ENCODE results near the gene TMEM140.
"Not testable (repeated sequence)": the region's sequence is repeated elsewhere in the genome, so short reads cannot be mapped to it uniquely, and the experiment has no call there.

TMEM140 gene

DNA sequence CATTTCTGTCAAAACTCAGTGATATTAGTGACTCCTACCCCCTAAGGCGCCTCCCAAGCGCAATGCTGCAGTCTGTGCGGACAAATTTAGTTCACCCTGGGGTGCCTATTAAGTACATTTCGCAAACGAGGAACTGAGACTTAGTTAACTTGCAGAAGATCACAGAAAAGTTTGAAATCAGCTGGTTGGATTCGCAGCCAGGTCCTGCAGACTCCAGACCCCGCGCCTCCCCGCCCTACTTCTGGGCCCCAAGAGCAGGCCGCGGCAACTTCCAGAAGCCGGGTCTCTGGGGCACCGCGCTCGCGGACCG is 22.0 kb downstream of the TMEM140 start:
- TF ChIP-seq, protein P1, sequence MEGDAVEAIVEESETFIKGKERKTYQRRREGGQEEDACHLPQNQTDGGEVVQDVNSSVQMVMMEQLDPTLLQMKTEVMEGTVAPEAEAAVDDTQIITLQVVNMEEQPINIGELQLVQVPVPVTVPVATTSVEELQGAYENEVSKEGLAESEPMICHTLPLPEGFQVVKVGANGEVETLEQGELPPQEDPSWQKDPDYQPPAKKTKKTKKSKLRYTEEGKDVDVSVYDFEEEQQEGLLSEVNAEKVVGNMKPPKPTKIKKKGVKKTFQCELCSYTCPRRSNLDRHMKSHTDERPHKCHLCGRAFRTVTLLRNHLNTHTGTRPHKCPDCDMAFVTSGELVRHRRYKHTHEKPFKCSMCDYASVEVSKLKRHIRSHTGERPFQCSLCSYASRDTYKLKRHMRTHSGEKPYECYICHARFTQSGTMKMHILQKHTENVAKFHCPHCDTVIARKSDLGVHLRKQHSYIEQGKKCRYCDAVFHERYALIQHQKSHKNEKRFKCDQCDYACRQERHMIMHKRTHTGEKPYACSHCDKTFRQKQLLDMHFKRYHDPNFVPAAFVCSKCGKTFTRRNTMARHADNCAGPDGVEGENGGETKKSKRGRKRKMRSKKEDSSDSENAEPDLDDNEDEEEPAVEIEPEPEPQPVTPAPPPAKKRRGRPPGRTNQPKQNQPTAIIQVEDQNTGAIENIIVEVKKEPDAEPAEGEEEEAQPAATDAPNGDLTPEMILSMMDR (IDR thresholded peaks at IDR 0.05; ENCODE audit: control extremely low read depth, extremely low read depth, low read depth, missing control alignments), result no peak
- ChIA-PET POLR2A (interaction anchor here (1.2 kb wide), 1 partner anchor 22 kb away, joined by 3 read pairs; the partner anchor contains the start of gene TMEM140), CTCF (interaction anchor here (0.8 to 5.0 kb wide), 20 partner anchors 9 to 540 kb away, joined by 3 to 40 read pairs (median 10); partner anchors contain the start of genes AGBL3 and TMEM140)
- no peak for DNase-seq (ENCODE audit: extremely low spot score)

DNA sequence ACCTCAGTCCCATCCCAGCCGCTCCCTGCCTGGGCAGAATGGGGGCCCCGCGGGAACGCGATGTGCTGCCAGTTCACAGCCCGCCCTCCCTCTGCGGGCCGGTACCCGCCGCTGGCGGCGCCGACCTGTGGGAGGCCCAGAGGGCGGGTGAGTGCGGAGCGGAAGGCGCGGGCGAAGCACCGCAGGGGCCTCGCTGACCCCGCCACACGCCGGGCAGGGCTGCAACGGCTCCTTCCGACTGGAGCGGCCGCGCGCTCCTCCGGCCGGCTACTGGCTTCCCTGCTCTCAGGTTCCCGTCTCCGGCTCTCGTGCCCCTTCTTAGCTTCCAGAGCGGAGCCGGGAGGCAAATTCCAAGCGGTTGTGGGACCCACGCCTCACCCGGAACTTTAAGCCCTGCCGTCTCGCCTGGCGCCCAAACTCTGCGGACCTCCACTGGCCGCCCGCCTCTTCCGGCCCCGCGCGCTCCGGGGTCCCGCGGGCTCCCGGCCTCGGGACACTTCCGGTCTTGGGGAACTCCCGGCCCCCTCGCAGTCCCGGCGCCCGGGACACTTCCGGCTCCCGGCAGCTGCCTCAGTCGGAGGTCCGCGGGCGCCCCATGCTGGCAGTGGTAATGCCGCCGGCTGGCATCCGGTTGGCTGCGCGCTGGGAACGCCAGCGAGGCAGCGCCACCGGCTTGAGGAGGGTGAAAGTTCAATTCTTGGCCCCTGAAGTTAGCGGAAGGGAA is 22.6 kb downstream of the TMEM140 start, which contains the start of gene CYREN:
CYREN (minus strand) TSS at position 434 of the 724 bp plus-strand sequence. CDS start 1,785 bp downstream, outside the sequence.
- DNase-seq (ENCODE audit: extremely low spot score), result peak; percentile 90
- ChIA-PET POLR2A (interaction anchor here (1.0 to 1.3 kb wide), 3 partner anchors 9 to 23 kb away, joined by 3 to 4 read pairs (median 3); partner anchors contain the start of gene TMEM140), CTCF (interaction anchor here (0.9 to 5.0 kb wide), 21 partner anchors 9 to 540 kb away, joined by 3 to 40 read pairs (median 9); partner anchors contain the start of genes AGBL3 and TMEM140)
- TF ChIP-seq, protein P1 (IDR thresholded peaks at IDR 0.05; ENCODE audit: control extremely low read depth, extremely low read depth, low read depth, missing control alignments), result peak; percentile 86

DNA sequence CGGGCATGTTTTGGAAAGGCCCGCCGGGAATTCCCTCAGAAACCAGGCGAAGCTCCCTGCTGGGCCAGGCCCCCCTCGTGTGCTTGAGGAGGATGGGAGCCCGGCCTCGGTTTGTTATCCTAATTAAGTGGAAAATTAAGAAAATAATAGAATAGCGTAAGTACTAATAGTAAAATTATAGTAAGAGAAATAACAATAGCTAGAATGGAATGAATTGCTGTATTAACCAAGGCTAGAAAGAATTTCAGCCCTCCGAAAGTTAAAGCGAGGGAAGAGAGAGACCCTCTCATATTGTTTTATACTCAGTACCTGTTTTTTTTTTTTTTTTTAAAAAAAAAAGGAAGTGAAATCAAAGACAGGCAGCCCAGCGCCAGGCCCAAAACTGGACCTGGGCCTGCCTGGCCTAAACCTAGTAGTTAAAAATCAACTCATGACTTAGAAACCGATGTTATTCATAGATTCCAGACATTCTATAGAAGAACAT is 23.2 kb downstream of the TMEM140 start:
- DNase-seq (ENCODE audit: extremely low spot score), result not testable (repeated sequence)
- ChIA-PET CTCF (interaction anchor here (1.0 to 5.0 kb wide), 17 partner anchors 8 to 541 kb away, joined by 3 to 40 read pairs (median 12); partner anchors contain the start of genes AGBL3 and TMEM140), POLR2A (interaction anchor here (1.0 to 1.3 kb wide), 2 partner anchors 10 to 15 kb away, joined by 3 to 4 read pairs; no protein-coding TSS in a partner anchor)

DNA sequence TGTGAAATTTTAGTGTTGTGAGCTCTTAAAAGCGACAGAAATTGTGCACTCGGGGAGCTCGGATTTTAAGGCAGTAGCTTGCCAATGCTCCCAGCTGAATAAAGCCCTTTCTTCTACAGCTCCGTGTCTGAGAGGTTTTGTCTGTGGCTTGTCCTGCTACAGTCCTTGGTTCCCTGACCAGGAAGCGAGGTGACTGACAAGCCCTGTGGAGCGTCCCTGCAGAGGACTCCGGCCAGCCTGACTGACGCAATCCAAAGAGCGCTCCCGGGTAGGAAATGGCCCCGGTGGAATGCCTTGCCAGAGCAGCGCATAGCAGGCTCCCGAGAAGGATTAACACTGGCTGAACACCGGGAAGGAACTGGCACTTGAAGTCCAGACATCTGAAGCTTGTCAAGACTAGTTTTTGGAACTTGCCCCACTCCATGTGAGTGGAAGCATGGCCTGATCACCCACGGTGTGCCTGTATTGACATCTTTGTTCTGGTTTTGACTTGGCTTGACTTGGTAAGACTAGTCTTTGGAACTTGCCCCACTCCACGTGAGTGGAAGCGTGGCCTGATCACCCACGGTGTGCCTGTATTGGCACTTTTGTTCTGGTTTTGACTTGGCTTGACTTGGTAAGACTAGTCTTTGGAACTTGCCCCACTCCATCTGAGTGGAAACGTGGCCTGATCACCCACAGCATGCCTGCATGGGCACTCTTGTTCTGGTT is 23.9 kb downstream of the TMEM140 start:
- not testable (repeated sequence) for DNase-seq (ENCODE audit: extremely low spot score)
- POLR2A ChIA-PET, result interaction anchor here (1.3 kb wide), 1 partner anchor 15 kb away, joined by 4 read pairs; no protein-coding TSS in a partner anchor
- CTCF ChIA-PET, result interaction anchor here (1.2 to 5.0 kb wide), 12 partner anchors 8 to 538 kb away, joined by 3 to 40 read pairs (median 13); partner anchors contain the start of genes AGBL3 and TMEM140

DNA sequence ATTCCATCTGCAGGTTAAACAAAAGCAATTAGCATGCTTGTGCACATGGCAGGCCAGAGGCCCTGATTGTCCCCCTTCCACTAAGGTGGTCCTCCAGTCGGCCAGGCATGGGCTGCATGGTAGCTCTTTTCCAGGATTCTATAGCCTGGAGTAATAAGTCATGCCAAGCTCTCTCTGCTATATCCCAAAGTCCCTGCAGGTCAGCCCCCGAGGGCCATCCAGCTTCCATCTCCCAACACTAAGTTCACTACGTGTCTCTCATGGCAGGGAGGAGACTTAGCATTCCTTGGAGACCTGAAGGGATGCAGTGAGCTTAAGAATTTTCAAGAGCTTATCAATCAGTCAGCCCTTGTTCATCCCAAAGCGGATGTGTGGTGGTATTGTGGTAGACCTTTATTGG is 26.0 kb downstream of the TMEM140 start:
- ChIA-PET POLR2A (interaction anchor here (2.1 kb wide), 1 partner anchor 13 kb away, joined by 6 read pairs; no protein-coding TSS in a partner anchor), CTCF (interaction anchor here (0.9 to 2.4 kb wide), 5 partner anchors 9 to 187 kb away, joined by 3 to 11 read pairs (median 4); partner anchors contain the start of gene AGBL3)
- not testable (repeated sequence) for DNase-seq (ENCODE audit: extremely low spot score)

DNA sequence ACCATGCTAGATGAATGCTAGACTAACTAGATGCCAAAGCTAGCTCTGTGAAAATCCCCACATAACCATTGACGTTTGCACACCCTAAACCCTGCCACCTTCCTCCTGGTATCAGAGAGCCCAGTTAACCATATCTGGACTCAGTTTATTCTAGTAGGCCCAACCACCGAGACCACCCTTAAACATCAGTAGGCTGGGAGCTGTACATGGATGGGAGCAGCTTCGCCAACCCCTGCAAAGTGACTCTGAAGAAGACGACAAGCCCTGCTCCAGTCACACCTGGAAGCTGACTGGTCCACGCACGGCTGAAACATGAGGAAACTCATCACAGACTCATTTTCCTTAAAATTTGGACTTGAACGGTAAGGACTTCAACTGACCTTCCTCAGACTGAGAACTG is 27.1 kb downstream of the TMEM140 start:
- no peak for DNase-seq (ENCODE audit: extremely low spot score)
- POLR2A ChIA-PET, result interaction anchor here (1.1 to 2.1 kb wide), 2 partner anchors 12 to 60 kb away, joined by 3 to 6 read pairs; no protein-coding TSS in a partner anchor
- CTCF ChIA-PET, result interaction anchor here (1.1 to 2.4 kb wide), 4 partner anchors 10 to 188 kb away, joined by 3 to 11 read pairs (median 6); partner anchors contain the start of gene AGBL3
- TF ChIP-seq, protein P1 (IDR thresholded peaks at IDR 0.05; ENCODE audit: control extremely low read depth, extremely low read depth, low read depth, missing control alignments), result no peak

DNA sequence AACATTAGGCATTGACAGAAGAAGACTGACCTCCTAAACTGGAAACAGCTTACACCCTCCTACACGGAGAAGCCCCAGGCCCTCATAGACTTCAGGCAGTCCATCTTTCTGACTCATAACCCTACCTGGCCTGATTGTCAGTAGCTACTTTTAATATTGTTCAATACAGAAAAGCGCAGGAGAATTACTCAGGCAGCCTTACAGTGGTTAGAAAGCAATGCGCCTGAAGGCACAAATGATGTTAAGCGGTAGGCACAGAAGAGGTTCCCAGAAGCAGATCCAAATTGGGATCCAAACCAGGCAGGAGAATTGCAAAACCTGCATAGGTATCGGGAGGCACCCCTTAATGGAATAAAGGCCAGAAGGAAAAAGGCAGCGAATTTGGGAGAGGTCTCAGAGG is 28.1 kb downstream of the TMEM140 start:
- POLR2A ChIA-PET, result no interaction called here
- CTCF ChIA-PET, result interaction anchor here (1.8 to 2.4 kb wide), 2 partner anchors 11 to 23 kb away, joined by 4 to 10 read pairs; no protein-coding TSS in a partner anchor
- DNase-seq (ENCODE audit: extremely low spot score), result no peak
- TF ChIP-seq, protein P1 (IDR thresholded peaks at IDR 0.05; ENCODE audit: control extremely low read depth, extremely low read depth, low read depth, missing control alignments), result no peak

Measured in GM10248 (cell line).